Measurements from ENCODE around the gene RBMS1. TPM values are rescaled to one million over a fixed set of nuclear protein-coding genes. Genes with fewer than 3 reads are reported as not detected.
A peak's percentile ranks its signal among the peaks of the same experiment; 100 is the strongest.

The RBMS1 gene
- total and polyA plus RNA-seq, 4 donors: 49.5 to 215 (median 76.3) TPM

DNA sequence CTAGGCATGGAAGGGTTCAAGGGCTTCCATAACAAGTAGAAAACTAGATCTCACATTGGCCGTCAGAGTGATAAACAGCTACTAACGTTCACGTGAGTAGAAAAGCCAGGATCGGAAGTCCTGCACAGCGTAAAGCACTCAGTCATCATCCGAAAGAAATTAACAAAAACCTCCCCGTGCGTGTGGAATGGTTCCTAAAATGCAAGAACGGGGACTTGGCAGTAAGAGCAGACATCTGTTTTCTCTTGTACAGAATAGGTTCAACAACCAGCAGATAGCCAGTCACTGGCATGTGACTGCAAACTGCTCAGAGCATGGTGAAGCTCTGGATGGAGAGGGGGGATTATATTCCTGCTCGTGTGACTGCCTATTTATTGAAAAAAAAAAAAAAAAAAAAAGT lies 186.6 kb downstream of the RBMS1 start:
- Histone ChIP-seq H3K36me3 (ENCODE audit: control insufficient read depth in 4 of 4, insufficient read depth in 4 of 4, low read length in 4 of 4) (peaks cover 2 to 17% (median 8%) of the 10 kb centered on the region in 4 donors), H3K4me1 (ENCODE audit: control insufficient read depth in 5 of 5, insufficient read depth in 5 of 5, low read length in 5 of 5) (peaks cover 0 to 44% (median 11%) of the 10 kb centered on the region in 5 donors), H3K27ac (ENCODE audit: low read depth in 1 of 2, low read length in 1 of 2) (no peak overlapping the region), H3K9ac (ENCODE audit: insufficient read depth in 1 of 2, low read length in 2 of 2) (no peak overlapping the region), H3K27me3 (ENCODE audit: control insufficient read depth in 3 of 3, insufficient read depth in 3 of 3, low read length in 2 of 3) (no peaks in the 10 kb centered on the region), H3K4me3 (no peak overlapping the region), H3K9me3 (ENCODE audit: control insufficient read depth in 4 of 4, insufficient read depth in 3 of 4, low read length in 3 of 4) (no peaks in the 10 kb centered on the region)
- 81 to 88% methylated on average over 10 of the region's 10 CpGs for WGBS, 2 donors
- no peak for ATAC-seq (ENCODE audit: insufficient read depth, low FRiP score)
- TF ChIP-seq, protein P1, sequence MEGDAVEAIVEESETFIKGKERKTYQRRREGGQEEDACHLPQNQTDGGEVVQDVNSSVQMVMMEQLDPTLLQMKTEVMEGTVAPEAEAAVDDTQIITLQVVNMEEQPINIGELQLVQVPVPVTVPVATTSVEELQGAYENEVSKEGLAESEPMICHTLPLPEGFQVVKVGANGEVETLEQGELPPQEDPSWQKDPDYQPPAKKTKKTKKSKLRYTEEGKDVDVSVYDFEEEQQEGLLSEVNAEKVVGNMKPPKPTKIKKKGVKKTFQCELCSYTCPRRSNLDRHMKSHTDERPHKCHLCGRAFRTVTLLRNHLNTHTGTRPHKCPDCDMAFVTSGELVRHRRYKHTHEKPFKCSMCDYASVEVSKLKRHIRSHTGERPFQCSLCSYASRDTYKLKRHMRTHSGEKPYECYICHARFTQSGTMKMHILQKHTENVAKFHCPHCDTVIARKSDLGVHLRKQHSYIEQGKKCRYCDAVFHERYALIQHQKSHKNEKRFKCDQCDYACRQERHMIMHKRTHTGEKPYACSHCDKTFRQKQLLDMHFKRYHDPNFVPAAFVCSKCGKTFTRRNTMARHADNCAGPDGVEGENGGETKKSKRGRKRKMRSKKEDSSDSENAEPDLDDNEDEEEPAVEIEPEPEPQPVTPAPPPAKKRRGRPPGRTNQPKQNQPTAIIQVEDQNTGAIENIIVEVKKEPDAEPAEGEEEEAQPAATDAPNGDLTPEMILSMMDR (IDR thresholded peaks at IDR 0.05; ENCODE audit: control extremely low read depth, extremely low read depth): no peak
- peak; percentile 59 to 82 (median 78) for DNase-seq

DNA sequence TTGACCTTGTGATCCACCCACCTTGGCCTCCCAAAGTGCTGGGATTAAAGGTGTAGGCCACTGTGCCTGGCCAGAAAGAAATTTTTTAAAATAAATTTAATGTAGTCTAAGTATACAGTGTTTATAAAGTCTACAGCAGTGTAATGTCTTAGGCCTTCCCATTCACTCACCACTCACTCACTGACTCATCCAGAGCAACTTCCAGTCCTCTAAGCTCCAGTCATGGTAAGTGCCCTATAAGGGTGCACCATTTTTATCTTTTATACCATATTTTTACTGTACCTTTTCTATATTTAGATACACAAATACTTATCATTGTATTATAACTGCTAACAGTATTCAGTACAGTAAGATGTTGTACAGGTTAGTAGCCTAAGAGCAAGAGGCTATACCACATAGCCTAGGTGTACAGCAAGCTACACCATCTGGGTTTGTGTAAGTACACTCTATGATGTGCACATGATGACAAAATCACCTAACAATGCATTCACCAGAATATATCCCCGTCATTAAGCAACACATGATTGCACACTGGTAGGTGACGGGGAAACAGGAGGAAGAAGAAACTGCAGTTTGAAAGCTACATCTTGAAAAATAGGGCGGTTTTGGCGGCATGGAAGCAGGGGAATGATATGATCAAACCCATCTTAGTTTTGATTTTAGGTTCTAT lies 188.4 kb downstream of the RBMS1 start:
- no peak for DNase-seq
- 49 to 87% methylated on average over 4 of the region's 4 CpGs for WGBS, 2 donors
- H3K4me3 ChIP-seq: no peak overlapping the region
- TF ChIP-seq, protein P1 (IDR thresholded peaks at IDR 0.05; ENCODE audit: control extremely low read depth, extremely low read depth): no peak
- H3K9ac ChIP-seq (ENCODE audit: insufficient read depth in 1 of 2, low read length in 2 of 2): no peak overlapping the region
- H3K4me1 ChIP-seq (ENCODE audit: control insufficient read depth in 5 of 5, insufficient read depth in 5 of 5, low read length in 5 of 5): peaks cover 0 to 40% (median 7%) of the 10 kb centered on the region in 5 donors
- no peaks in the 10 kb centered on the region for H3K9me3 ChIP-seq (ENCODE audit: control insufficient read depth in 4 of 4, insufficient read depth in 3 of 4, low read length in 3 of 4)
- H3K27me3 ChIP-seq (ENCODE audit: control insufficient read depth in 3 of 3, insufficient read depth in 3 of 3, low read length in 2 of 3): no peaks in the 10 kb centered on the region
- no peak for ATAC-seq (ENCODE audit: insufficient read depth, low FRiP score)
- H3K27ac ChIP-seq (ENCODE audit: low read depth in 1 of 2, low read length in 1 of 2): no peak overlapping the region
- H3K36me3 ChIP-seq (ENCODE audit: control insufficient read depth in 4 of 4, insufficient read depth in 4 of 4, low read length in 4 of 4): peaks cover 1 to 24% (median 8%) of the 10 kb centered on the region in 4 donors

DNA sequence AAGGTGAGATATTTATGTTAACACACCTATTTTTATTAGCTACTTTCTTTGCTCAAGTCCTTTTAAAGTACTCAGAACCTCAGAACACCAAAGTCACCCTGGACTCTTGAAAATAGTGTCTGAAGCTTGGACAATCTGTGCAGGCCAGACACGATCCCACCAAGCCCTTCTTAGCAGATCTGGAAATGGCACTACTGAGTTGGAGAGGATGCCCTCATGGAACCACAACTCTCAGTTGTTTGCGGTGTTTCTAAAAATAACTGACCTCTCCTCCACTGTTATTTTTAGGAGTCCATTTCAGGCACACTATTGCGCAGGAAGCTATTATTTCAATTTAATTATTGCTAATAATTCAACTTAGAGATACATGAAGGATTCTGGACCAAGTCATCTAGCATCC lies 190.1 kb downstream of the RBMS1 start:
- TF ChIP-seq, protein P1 (IDR thresholded peaks at IDR 0.05; ENCODE audit: control extremely low read depth, extremely low read depth): no peak
- Histone ChIP-seq H3K4me3 (no peak overlapping the region), H3K9me3 (ENCODE audit: control insufficient read depth in 4 of 4, insufficient read depth in 3 of 4, low read length in 3 of 4) (no peaks in the 10 kb centered on the region), H3K27ac (ENCODE audit: low read depth in 1 of 2, low read length in 1 of 2) (peak overlapping the region in 1 of 2 donors; percentile 69), H3K36me3 (ENCODE audit: control insufficient read depth in 4 of 4, insufficient read depth in 4 of 4, low read length in 4 of 4) (peaks cover 7 to 28% (median 9%) of the 10 kb centered on the region in 4 donors), H3K9ac (ENCODE audit: insufficient read depth in 1 of 2, low read length in 2 of 2) (no peak overlapping the region), H3K4me1 (ENCODE audit: control insufficient read depth in 5 of 5, insufficient read depth in 5 of 5, low read length in 5 of 5) (peaks cover 0 to 34% (median 4%) of the 10 kb centered on the region in 5 donors), H3K27me3 (ENCODE audit: control insufficient read depth in 3 of 3, insufficient read depth in 3 of 3, low read length in 2 of 3) (no peaks in the 10 kb centered on the region)
- ATAC-seq (ENCODE audit: insufficient read depth, low FRiP score) (no peak), DNase-seq (no peak)
- 68 to 82% methylated on average over 3 of the region's 3 CpGs for WGBS, 2 donors

All from lung (tissue), 12 donors.